K562 (cell line): ENCODE results near the gene SCG5. TPM values are rescaled to one million over a fixed set of nuclear protein-coding genes. Genes with fewer than 3 reads are reported as not detected.

ENCODE experiments used
- ARID3A ChIP-seq: IDR thresholded peaks from 2 replicates; pipeline ENCODE4 v1.6.1; 2012; ENCODE audit warnings: low read depth, low read length, improper control_type of control experiment, borderline replicate concordance
- ATF7 ChIP-seq: fragments of 450-650 bp; IDR thresholded peaks from 2 replicates; pipeline ENCODE4 v1.7.1; 2014; ENCODE audit warnings: mild to moderate bottlenecking, moderate library complexity
- BCL6 ChIP-seq: fragments of 250-450 bp; sonication (Bioruptor Pico); IDR thresholded peaks from 2 replicates; pipeline ENCODE4 v1.4.0; 2020
- CREBBP ChIP-seq: IDR thresholded peaks from one replicate; pipeline ENCODE4 v1.6.1; 2012; ENCODE audit warnings: low read depth, mild to moderate bottlenecking, control low read depth, inconsistent platforms, low read length
- E2F1 ChIP-seq: sonication (generic); formaldehyde crosslinking; IDR thresholded peaks from 2 replicates; pipeline ENCODE4 v1.8.1; 2023; ENCODE audit warnings: mild to moderate bottlenecking, missing genetic modification reagents, moderate library complexity
- FOXO4 ChIP-seq: fragments of 450-650 bp; formaldehyde crosslinking; IDR thresholded peaks from 2 replicates; pipeline ENCODE4 v1.4.0; 2020; ENCODE audit warnings: mild to moderate bottlenecking, moderate library complexity
- GTF2E2 ChIP-seq: fragments of 200-800 bp; sonication (Bioruptor generic); IDR thresholded peaks from 2 replicates; pipeline ENCODE4 v1.6.1; 2016; ENCODE audit warnings: missing genetic modification characterization, missing compliant biosample characterization
- ILF3 ChIP-seq: fragments of 450-650 bp; IDR thresholded peaks from 2 replicates; pipeline ENCODE4 v1.6.1; 2018; ENCODE audit warnings: antibody characterized with exemption, mild to moderate bottlenecking, moderate library complexity, borderline replicate concordance
- JUNB ChIP-seq: fragments of 450-650 bp; formaldehyde crosslinking; conservative IDR thresholded peaks from 2 replicates; pipeline ENCODE4 v1.4.0; 2020; ENCODE audit warnings: mild to moderate bottlenecking
- KDM1A ChIP-seq, 2 experiments: fragments of 450-650 bp; IDR thresholded peaks; 2 replicates each; pipeline ENCODE4 v1.6.1; 2016; ENCODE audit warnings: mild to moderate bottlenecking in 2 of 2
- MYNN ChIP-seq, 2 experiments: sonication (generic); formaldehyde crosslinking in 1 of 2; IDR thresholded peaks; 2 replicates each; pipeline versions ENCODE4 v1.5.0 to v1.6.1; 2016 to 2020; ENCODE audit warnings: antibody characterized with exemption in 1 of 2, missing genetic modification reagents in 1 of 2
- POLR2AphosphoS2 ChIP-seq: IDR thresholded peaks from 2 replicates; pipeline ENCODE4 v1.6.1; 2012; ENCODE audit warnings: low read length, improper control_type of control experiment
- POLR2AphosphoS5 ChIP-seq: IDR thresholded peaks from 2 replicates; pipeline ENCODE4 v1.6.1; 2011; ENCODE audit warnings: mild to moderate bottlenecking, low read depth, low read length, moderate library complexity; ENCODE audit not compliant: control insufficient read depth, insufficient read depth
- SP1 ChIP-seq: sonication (generic); formaldehyde crosslinking; IDR thresholded peaks from 2 replicates; pipeline ENCODE4 v1.8.1; 2022; ENCODE audit warnings: mild to moderate bottlenecking, missing genetic modification reagents
- VEZF1 ChIP-seq: fragments of 200-800 bp; sonication (Bioruptor generic); IDR thresholded peaks from 2 replicates; pipeline ENCODE4 v1.6.1; 2017; ENCODE audit warnings: missing genetic modification characterization, missing compliant biosample characterization
- ZFP91 ChIP-seq: sonication (generic); formaldehyde crosslinking; IDR thresholded peaks from 2 replicates; pipeline ENCODE4 v1.8.0; 2022; ENCODE audit warnings: mild to moderate bottlenecking, missing genetic modification reagents
- ZNF23 ChIP-seq: fragments of 250-450 bp; sonication (Bioruptor Pico); IDR thresholded peaks from 2 replicates; pipeline ENCODE4 v1.4.0; 2020; ENCODE audit warnings: mild to moderate bottlenecking
- polyA plus RNA-seq, 8 experiments: library from polyadenylated mRNA; depleted of rRNA in 4 of 8; stranded (reverse) in 5 of 8; unstranded in 3 of 8; fragments of >200 nt; fragmentation: Nextera tagmentation in 2 of 8; fragmentation: Illumina TruSeq in 1 of 8; extraction: Ambion mirVana in 2 of 8; extraction: Trizol in 1 of 8; gene quantifications; 2 replicates each; pipeline versions ENCODE4 v1.2.1 to v1.2.3, GENCODE V29; 2011 to 2014; ENCODE audit warnings: inconsistent platforms in 1 of 8, missing spikeins in 1 of 8
- total RNA-seq, 7 experiments: library from RNA; depleted of rRNA in 6 of 7; stranded (reverse); fragments of >200 nt in 6 of 7; fragmentation: Illumina TruSeq in 2 of 7; extraction: Trizol in 2 of 7; gene quantifications; 2 replicates each; pipeline versions ENCODE4 v1.2.1 to v1.2.3, GENCODE V29; 2011 to 2021; ENCODE audit warnings: low replicate concordance in 1 of 7

The SCG5 gene
- total and polyA plus RNA-seq, 9 of the 15 experiments (the other 6 are each of a cell fraction or from before 2014, with no cell fraction given) = 0.06 to 0.76 (median 0.28) TPM; not detected in 2

- no peak for TF ChIP-seq ZFP91 (CRISPR knock-in tag)
- TF ChIP-seq E2F1 = no peak
- peak; percentile 76 for TF ChIP-seq MYNN (IDR thresholded peaks at IDR 0.05)
- no peak for TF ChIP-seq MYNN (CRISPR knock-in tag; IDR thresholded peaks at IDR 0.05)
- peak; percentile 47; the same call in 1 of the 2 replicates for TF ChIP-seq ILF3
- peak; percentile 69 to 78 for TF ChIP-seq KDM1A (IDR thresholded peaks at IDR 0.05)
- TF ChIP-seq SP1 (CRISPR knock-in tag) = no peak
- TF ChIP-seq CREBBP = no peak
- TF ChIP-seq GTF2E2 (tag) = no peak
- no peak for TF ChIP-seq FOXO4 (CRISPR knock-in tag)
- peak; percentile 98 for TF ChIP-seq POLR2AphosphoS2
- 0 out of 2 replicates have a peak, but pooled peaks have one; percentile 18 for TF ChIP-seq VEZF1 (CRISPR knock-in tag)
- no peak for TF ChIP-seq ZNF23
- 0 out of 2 replicates have a peak, but pooled peaks have one; percentile 14 for TF ChIP-seq ATF7
- TF ChIP-seq POLR2AphosphoS5 = peak; percentile 41; the same call in 1 of the 2 replicates
- no peak for TF ChIP-seq BCL6 (CRISPR knock-in tag)
- TF ChIP-seq ARID3A = no peak
- no peak for TF ChIP-seq JUNB (CRISPR knock-in tag)
- TF ChIP-seq, all 486 proteins: peak for 32
These were observed at the start of gene SCG5 (continued) for GRCh38 chr15:32641517-32642059.
